ENCODE measurements around the gene MBD5. TPM values are rescaled to one million over a fixed set of nuclear protein-coding genes. Genes with fewer than 3 reads are reported as not detected.
A peak's percentile ranks its signal among the peaks of the same experiment; 100 is the strongest.

MBD5 gene
- total RNA-seq, 1 experiment from 2014 or later, result 33.9 TPM

- Mint-ChIP-seq H3K9me3 (ENCODE audit: unreplicated experiment) (no peaks in the 10 kb centered on the region), H3K27ac (ENCODE audit: low read depth, unreplicated experiment) (no peak overlapping the region), H3K36me3 (ENCODE audit: insufficient read depth, unreplicated experiment) (no peaks in the 10 kb centered on the region), H3K27me3 (ENCODE audit: insufficient read depth, unreplicated experiment) (no peaks in the 10 kb centered on the region), H3K4me3 (ENCODE audit: unreplicated experiment) (no peak overlapping the region), H3K4me1 (ENCODE audit: insufficient read depth, unreplicated experiment) (peaks cover 6% of the 10 kb centered on the region)
- ChIA-PET CTCF (no interaction called here), POLR2A (no interaction called here)
- no peak for TF ChIP-seq CTCF (IDR thresholded peaks at IDR 0.05; ENCODE audit: unreplicated experiment)
- BruUV-seq (replicated peaks), result no TSS peak
- DNase-seq (ENCODE audit: unreplicated experiment), result no peak
- intact Hi-C loops (cut with micrococcal nuclease), result no loop called here
These were observed 430.2 kb downstream of the MBD5 start for GRCh38 chr2:148451046-148451445.

- H3K9me3 Mint-ChIP-seq (ENCODE audit: unreplicated experiment), result no peaks in the 10 kb centered on the region
- POLR2A ChIA-PET, result no interaction called here
- BruUV-seq (replicated peaks), result no TSS peak
- H3K36me3 Mint-ChIP-seq (ENCODE audit: insufficient read depth, unreplicated experiment), result no peaks in the 10 kb centered on the region
- peaks cover 5% of the 10 kb centered on the region for H3K4me1 Mint-ChIP-seq (ENCODE audit: insufficient read depth, unreplicated experiment)
- intact Hi-C loops (cut with micrococcal nuclease), result no loop called here
- H3K27me3 Mint-ChIP-seq (ENCODE audit: insufficient read depth, unreplicated experiment), result no peaks in the 10 kb centered on the region
- H3K4me3 Mint-ChIP-seq (ENCODE audit: unreplicated experiment), result no peak overlapping the region
- CTCF ChIA-PET, result interaction anchor here (1.0 kb wide), 1 partner anchor 463 kb away, joined by 4 read pairs; no protein-coding TSS in a partner anchor
- TF ChIP-seq CTCF (IDR thresholded peaks at IDR 0.05; ENCODE audit: unreplicated experiment), result no peak
- H3K27ac Mint-ChIP-seq (ENCODE audit: low read depth, unreplicated experiment), result no peak overlapping the region
- DNase-seq (ENCODE audit: unreplicated experiment), result no peak
These were observed 434.9 kb downstream of the MBD5 start for GRCh38 chr2:148455791-148456190.

GRCh38 chr2:148458171-148458570 is 437.3 kb downstream of the MBD5 start:
- CTCF ChIA-PET, result no interaction called here
- BruUV-seq (replicated peaks), result TSS peak; percentile 30
- no peaks in the 10 kb centered on the region for H3K27me3 Mint-ChIP-seq (ENCODE audit: insufficient read depth, unreplicated experiment)

GRCh38 chr2:148459377-148459778 is 438.5 kb downstream of the MBD5 start:
- Mint-ChIP-seq H3K27me3 (ENCODE audit: insufficient read depth, unreplicated experiment) (no peaks in the 10 kb centered on the region), H3K4me3 (ENCODE audit: unreplicated experiment) (no peak overlapping the region), H3K27ac (ENCODE audit: low read depth, unreplicated experiment) (no peak overlapping the region), H3K9me3 (ENCODE audit: unreplicated experiment) (no peaks in the 10 kb centered on the region), H3K36me3 (ENCODE audit: insufficient read depth, unreplicated experiment) (no peaks in the 10 kb centered on the region), H3K4me1 (ENCODE audit: insufficient read depth, unreplicated experiment) (no peaks in the 10 kb centered on the region)
- intact Hi-C loops (cut with micrococcal nuclease), result no loop called here
- ChIA-PET POLR2A (interaction anchor here (1.2 kb wide), 1 partner anchor 10 kb away, joined by 3 read pairs; no protein-coding TSS in a partner anchor), CTCF (interaction anchor here (1.2 kb wide), 1 partner anchor 10 kb away, joined by 3 read pairs; no protein-coding TSS in a partner anchor)
- no peak for DNase-seq (ENCODE audit: unreplicated experiment)
- BruUV-seq (replicated peaks), result no TSS peak
- no peak for TF ChIP-seq CTCF (IDR thresholded peaks at IDR 0.05; ENCODE audit: unreplicated experiment)

More at GRCh38 chr2:148458171-148458570, 437.3 kb downstream of the MBD5 start:
- POLR2A ChIA-PET, result no interaction called here
- H3K9me3 Mint-ChIP-seq (ENCODE audit: unreplicated experiment), result no peaks in the 10 kb centered on the region
- H3K4me3 Mint-ChIP-seq (ENCODE audit: unreplicated experiment), result no peak overlapping the region
- TF ChIP-seq CTCF (IDR thresholded peaks at IDR 0.05; ENCODE audit: unreplicated experiment), result no peak
- intact Hi-C loops (cut with micrococcal nuclease), result no loop called here
- H3K27ac Mint-ChIP-seq (ENCODE audit: low read depth, unreplicated experiment), result no peak overlapping the region
- DNase-seq (ENCODE audit: unreplicated experiment), result no peak
- no peaks in the 10 kb centered on the region for H3K4me1 Mint-ChIP-seq (ENCODE audit: insufficient read depth, unreplicated experiment)
- no peaks in the 10 kb centered on the region for H3K36me3 Mint-ChIP-seq (ENCODE audit: insufficient read depth, unreplicated experiment)

Data from MCF 10A (cell line).